ENCODE results near the gene PPT1.

DNA sequence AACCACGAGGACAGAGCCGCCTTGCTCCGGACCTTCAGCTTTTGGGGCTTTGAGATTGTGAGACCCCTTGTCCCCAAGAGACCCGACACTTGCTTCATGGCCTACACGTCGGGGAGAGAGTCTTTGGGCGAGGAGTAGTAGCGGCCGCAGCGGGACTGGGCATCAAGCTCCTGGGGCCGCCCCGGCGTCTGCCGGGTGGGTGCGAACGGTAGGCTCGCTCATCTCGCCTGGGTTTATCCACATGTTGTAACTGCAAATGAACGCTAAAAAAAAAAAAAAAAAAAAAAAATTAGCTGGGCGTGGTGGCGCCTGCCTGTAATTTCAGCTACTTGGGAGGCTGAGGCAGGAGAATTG, 36.2 kb upstream of the PPT1 start:
- no peak for TF ChIP-seq GABPA (IDR thresholded peaks at IDR 0.05; ENCODE audit: low read depth)
- TF ChIP-seq, protein P1, sequence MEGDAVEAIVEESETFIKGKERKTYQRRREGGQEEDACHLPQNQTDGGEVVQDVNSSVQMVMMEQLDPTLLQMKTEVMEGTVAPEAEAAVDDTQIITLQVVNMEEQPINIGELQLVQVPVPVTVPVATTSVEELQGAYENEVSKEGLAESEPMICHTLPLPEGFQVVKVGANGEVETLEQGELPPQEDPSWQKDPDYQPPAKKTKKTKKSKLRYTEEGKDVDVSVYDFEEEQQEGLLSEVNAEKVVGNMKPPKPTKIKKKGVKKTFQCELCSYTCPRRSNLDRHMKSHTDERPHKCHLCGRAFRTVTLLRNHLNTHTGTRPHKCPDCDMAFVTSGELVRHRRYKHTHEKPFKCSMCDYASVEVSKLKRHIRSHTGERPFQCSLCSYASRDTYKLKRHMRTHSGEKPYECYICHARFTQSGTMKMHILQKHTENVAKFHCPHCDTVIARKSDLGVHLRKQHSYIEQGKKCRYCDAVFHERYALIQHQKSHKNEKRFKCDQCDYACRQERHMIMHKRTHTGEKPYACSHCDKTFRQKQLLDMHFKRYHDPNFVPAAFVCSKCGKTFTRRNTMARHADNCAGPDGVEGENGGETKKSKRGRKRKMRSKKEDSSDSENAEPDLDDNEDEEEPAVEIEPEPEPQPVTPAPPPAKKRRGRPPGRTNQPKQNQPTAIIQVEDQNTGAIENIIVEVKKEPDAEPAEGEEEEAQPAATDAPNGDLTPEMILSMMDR (IDR thresholded peaks at IDR 0.05; ENCODE audit: insufficient read depth, low read length): no peak
